NOMO-1 (cell line): Measurements from ENCODE around the gene TPX2.

Source experiments
- DNase-seq, 2 experiments: peaks; one replicate each; lab custom pipeline; 2025; ENCODE audit not compliant: unreplicated experiment in 2 of 2; lab: John Stamatoyannopoulos, UW

The TPX2 gene

GRCh38 chr20:31706607-31707257 is 32.4 kb upstream of the TPX2 start:
- DNase-seq = peak in 1 of 2 experiments; percentile 3

GRCh38 chr20:31707258-31707615 is 31.9 kb upstream of the TPX2 start:
- no peak for DNase-seq

DNA sequence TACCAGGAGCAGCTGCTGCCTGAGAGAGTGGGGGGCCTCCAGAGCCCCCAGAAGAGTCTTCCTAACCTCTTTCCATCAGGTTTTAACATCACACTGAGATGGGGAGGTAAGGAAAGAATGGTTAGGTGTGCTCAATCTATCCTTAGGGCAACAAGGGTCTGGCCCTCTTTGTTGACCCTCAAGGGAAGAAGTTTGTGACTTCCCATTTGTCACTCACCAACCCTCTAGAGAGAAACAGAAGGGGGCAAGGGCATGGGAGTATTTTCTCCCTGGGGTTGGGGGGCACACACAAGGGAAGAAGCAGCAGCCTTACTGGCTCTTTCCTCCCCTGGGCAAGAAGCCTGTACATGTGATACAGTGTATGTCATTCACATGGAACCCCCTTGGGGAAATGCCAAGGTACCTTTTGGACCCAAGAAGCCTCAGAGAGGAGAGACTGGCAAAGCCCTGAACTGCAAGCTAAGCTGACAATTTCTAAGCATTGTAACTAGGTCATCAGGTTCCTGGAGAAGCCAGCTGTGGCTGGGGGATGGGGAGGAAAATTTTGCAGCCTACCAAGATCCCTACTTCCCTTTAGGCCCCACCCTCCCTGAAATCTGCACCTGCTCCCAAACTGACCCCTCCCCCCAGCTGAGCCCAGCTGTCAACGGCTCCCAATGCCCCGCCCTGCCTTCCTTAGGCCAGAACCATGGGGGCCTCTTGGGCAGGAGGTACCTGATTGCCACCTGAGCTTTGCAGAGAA is 30.9 kb upstream of the TPX2 start:
- no peak for DNase-seq

GRCh38 chr20:31708736-31709534 is 30.2 kb upstream of the TPX2 start:
- DNase-seq = no peak

DNA sequence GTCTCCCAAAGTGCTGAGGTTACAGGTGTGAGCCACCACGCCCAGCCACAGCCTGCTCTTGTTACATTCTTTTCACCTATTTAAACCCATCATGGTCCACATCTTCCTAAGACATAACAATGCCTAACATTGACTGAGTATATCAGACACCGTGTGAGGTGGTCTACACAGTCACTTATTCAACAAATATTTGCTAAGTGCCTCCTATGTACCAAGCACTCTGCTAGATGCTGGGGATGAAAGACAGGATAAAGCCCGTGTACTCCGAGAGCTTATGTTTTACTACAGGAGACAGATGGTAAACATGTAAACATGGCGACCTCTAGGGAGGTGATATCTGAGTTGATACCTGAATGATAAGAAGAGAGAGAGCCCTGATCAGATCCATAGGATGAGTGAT is 29.2 kb upstream of the TPX2 start:
- DNase-seq = no peak

DNA sequence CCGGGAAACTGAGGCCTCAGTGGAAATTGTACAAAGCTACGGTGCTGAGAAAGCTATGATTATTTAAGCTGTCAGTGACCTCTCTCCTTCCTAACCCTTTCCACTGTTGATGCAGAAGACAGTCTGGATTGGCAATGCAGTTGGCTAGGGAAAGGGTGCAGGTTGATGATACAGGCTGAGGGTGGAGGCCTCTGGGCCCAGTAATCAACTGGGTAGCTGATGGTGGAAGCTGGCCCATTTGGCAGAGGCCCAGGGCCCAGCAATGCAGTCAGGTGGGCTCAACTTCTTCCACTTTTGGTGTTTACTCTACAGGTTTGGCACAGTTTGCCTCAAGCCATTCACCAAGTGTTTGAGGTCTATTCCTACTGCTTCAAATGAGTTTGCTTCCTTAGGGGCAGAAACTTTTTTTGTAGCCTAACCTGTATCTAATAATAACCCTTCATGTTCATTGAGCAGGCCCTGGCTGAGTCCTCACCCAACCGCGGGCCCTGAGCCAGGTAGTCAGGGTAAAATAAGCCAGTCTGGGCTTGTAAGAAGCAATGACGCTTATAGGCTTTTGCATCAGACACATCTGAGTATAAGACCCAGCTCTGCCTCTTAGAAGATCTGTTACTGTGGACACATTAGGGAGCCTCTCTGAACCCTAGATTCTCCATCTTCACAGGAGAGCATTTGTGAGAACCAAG is 28.5 kb upstream of the TPX2 start:
- DNase-seq = no peak

DNA sequence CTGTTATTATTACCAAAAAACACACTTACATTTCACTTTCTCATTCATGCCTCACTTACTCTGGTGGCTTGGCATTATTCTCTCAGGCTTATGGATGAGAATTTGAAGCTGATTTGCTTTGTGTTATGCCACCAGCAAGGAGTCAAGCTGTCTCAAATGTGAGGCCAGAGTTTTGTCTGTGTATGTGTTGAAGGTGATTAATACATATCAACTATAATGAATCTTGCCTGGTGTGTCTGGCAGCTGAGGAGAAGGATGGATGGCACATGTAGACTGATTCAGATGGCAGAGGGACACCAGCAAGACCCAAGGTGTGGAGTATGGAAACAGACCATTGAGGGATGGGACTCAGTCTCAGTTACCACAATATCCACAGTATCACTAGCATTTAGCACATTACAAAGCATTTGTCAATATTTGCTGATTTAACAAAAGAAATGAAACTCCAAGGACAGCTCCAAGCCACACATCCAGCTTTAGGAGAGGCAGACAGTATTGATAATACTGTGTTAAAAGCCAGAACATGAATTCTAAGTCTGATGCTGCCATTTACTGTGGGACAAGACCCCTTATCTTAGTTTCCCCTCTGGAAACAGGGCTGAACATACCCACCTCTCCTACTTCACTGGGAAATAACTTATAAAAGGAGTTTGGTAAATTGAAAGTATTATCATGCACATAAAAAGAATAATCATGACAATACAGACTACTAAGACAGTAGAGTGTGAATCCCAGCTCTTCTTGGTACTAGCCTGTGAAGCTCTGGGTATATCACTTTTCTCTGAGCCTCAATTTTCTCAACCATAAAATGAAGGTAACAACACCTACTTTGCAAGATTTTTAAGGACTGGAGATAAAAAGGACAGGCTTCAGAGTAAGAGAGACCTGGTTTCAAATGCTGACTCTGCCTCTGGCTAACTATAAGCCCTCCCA is 27.6 kb upstream of the TPX2 start:
- DNase-seq = no peak

DNA sequence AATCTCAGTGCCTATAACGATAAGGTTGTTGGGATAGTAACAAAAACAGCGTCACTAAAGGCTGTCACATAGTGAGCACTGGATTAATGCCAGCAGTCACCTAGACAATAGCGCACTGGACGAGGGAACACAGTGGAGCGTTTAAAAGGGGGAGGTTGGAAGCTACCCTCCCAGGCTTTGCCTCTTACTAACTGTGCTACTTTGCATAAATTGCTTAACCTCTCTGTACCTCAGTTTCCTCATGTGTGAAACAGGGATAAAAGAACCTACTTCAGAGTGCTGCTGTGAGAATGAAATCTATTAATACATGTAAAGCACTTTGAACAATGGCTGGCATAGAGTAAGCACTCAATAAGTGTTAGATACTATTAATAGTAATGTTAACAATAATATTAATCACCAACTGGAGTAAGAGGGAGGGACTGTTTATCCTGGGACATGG is 27.0 kb upstream of the TPX2 start:
- no peak for DNase-seq

- DNase-seq = no peak
These were observed 26.4 kb upstream of the TPX2 start for GRCh38 chr20:31712564-31713311.

DNA sequence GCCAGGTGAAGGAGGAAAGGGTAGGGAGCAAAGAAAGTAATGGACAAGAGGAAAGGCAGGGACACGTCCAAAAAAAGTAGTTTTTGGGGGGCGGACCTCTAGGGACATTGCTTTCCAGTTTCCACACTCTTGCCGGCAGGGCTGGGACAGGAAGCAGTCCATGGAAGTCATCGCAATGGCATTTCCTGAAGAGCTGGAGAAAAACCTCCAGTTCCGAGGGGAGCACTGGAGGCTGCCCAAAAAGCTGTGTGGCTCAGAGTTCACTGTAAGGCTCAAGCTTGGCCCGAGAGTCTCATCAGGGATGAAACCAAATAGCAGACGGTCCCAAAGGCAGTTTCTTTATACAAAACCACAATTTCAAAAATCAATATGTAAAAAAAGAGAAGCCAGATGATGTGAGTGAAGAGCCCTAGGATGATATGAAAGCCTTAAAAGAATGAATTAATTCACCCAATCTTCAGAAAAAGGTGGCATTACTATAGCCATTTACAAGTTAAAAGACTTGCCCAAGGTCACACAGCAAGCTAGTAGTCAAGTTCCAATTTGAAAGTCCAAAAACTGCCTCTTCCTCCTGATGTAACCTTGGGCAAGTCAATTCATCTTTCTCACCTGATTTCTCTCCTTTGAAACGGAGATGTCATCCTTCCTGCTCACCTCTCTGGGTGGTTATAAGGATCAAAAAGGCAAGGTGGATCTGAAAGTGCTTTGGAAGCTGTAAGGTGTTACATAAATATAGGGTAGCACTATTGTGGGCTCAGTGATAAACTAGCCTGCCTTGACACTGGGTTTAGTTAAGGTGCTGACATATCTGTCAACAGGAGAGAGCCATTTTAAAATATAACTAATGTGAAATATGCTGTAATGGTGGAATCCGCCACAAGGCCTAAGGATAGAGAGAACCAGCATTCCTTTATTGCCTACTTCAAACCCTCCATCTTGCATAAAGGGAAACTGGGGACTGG is 25.5 kb upstream of the TPX2 start:
- DNase-seq = no peak

- no peak for DNase-seq
These were observed 23.3 kb upstream of the TPX2 start for GRCh38 chr20:31715766-31716165.

- no peak for DNase-seq
These were observed 22.7 kb upstream of the TPX2 start for GRCh38 chr20:31716351-31716750.

DNA sequence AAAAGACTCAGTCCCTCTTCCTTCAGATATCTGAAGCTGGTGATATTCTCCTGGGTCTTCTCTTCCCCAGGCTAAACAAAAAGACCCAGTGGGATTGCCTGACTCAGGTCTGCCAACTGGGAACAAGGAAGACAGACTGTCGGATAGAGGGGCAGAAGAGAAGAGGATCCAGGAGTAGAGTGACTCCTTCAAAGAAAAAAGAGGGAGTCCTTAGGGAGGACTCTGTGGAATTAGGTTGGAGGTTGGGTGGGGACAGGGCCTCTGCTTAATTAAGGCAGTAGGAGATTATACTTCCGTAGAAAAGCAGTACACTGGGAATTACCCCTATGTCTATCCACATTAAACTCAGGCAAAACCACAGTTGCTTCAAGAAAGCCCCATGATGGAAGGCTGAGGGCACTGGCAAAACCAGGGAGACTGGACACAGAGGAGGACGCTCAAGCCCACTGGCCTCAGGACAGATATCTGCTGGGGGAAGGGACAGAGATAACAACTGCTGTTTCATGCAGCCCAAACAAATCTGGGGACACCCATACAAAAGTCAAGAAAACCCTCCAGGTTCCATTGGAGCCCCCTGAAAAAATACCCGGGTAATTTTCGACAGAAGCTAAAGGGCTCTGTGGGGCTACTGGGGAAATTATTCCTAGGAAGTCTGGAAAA is 22.1 kb upstream of the TPX2 start:
- no peak for DNase-seq

- no peak for DNase-seq
These were observed 21.4 kb upstream of the TPX2 start for GRCh38 chr20:31717478-31718201.

DNA sequence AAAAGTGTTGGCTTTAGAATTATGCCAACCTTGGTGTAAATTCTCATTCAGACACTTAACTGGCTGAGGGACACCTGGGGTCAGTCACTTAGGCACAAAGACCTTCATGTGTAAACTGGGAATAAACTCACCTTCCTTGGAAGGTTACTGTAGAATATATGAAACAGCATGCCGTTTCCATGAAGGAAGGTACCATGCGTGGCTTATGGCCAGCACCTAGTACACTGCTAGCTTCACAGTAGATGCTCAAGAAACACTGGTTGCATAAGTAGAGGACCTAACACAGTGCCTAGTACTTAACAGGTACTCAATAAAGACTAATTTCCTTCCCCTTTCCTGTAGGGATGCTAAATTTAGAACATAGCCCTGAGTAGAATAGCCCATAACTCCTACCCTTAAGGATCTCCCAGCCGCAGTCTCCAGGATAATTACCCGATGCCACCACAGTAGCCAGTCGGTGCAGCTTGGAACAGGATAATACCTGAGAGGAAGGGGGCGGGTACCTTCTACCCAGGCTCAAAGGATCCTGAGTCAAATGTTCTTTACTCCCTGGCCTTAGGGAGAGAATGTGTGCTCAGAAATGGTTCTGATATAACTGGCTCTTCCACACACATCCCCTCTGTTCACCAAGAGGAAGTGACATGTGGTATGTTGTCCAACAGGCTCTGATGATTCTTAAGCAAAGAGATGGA is 20.0 kb upstream of the TPX2 start:
- DNase-seq = peak in 1 of 2 experiments; percentile 8

DNA sequence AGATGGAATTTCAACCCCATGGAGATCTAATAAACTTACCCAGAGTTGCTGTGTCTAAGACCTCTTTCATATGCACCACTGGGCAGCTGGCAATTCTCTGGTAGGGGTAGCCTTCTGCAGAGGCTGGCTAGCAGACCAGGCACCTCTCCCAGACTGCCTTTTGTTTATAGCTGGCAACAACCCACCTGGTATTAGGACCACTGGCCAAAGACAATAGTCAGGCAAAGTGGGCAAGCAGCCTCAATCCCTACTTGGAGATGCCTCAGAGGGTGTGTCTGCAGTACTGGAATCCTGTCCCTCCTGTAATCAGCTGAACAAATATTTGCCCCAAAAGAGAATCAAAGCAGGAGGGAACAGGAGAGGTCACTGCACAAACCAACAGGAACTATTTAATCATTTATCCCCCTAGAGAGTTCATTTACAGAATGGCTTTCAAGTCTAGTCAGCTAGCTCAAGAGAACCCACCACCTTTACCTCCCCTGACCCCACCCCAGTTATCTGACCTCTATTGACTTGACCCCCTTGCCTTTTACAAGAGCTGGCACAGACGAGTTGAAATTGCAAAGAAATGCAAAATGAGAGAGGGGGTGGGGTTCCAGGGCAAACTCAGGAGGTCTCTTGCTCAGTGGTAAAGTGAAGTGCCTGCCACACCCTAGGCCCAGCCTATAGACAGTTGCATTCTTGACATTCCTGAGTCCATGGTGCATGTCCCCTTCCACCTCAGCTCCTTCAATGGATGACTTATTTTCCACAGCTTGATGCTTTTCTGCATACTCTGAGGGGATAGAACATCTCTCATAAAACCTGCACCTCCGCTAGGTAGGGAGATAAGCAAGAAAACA is 19.2 kb upstream of the TPX2 start:
- no peak for DNase-seq
